ENCODE measurements around the gene PRKCA.

The PRKCA gene

DNA sequence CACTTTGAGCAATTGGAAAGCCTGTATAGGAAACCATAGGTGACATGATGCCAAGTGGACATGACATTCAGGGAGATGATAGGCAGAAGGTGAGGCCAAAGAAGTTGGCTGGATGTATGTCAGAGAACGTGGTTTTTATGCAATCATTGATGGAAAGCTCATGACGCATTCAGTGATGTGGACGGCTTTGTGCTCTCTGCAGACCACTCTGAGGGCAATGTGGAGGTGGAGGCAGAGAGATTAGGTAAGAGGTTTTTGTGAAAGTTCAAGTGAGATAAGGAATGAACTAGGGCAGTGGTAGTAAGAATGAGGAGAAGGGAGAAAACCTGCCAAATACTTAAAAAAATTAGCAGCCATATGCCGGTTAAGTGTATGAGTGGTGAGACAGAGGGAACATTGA, 99.0 kb downstream of the PRKCA start:
- H3K27ac ChIP-seq: no peak overlapping the region
- POLR2A ChIA-PET (ENCODE audit: low non-redundant PET): no interaction called here
- CTCF ChIA-PET: no interaction called here
- no peak for TF ChIP-seq CTCF (conservative IDR thresholded peaks at IDR 0.05; ENCODE audit: low read depth)
- no peak for DNase-seq (ENCODE audit: low spot score)

DNA sequence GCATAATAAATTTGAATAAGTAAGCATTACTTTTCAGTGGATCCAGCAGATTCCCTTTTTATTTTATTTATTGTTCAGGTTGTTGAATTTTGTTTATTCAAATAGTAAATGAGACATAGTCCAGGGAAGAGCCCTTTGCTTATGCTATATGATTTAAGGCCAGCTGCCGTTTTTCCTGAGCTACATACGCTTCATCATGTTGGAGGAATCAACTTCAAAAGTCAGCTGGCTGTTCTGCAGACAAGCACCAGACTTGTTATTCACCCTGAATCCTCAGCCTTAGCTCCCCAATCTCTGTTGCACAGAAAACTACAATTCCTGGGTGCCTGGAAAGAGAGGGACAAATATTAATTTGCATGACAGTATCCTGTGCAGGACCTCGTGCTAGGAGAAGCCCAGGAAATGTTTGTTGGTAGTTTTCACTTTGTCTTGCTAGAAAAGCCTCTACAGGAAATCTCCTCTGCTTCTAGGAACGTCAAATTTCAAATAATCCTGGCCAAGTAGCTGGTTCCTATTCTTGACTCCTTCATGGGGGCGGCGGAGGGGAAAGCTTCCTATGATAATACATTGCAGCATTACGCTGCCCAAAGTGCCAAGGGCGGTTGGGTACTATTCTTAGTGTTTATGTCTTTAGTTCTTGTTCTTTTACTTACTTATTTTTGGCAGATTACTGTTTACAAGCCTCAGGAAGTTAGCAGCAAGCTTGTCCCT, 101.6 kb downstream of the PRKCA start:
- H3K27ac ChIP-seq: no peak overlapping the region
- ChIA-PET POLR2A (ENCODE audit: low non-redundant PET) (interaction anchor here (0.6 kb wide), 1 partner anchor 1439 kb away, joined by 4 read pairs; no protein-coding TSS in a partner anchor), CTCF (interaction anchor here (0.7 kb wide), 1 partner anchor 89 kb away, joined by 3 read pairs; no protein-coding TSS in a partner anchor)

DNA sequence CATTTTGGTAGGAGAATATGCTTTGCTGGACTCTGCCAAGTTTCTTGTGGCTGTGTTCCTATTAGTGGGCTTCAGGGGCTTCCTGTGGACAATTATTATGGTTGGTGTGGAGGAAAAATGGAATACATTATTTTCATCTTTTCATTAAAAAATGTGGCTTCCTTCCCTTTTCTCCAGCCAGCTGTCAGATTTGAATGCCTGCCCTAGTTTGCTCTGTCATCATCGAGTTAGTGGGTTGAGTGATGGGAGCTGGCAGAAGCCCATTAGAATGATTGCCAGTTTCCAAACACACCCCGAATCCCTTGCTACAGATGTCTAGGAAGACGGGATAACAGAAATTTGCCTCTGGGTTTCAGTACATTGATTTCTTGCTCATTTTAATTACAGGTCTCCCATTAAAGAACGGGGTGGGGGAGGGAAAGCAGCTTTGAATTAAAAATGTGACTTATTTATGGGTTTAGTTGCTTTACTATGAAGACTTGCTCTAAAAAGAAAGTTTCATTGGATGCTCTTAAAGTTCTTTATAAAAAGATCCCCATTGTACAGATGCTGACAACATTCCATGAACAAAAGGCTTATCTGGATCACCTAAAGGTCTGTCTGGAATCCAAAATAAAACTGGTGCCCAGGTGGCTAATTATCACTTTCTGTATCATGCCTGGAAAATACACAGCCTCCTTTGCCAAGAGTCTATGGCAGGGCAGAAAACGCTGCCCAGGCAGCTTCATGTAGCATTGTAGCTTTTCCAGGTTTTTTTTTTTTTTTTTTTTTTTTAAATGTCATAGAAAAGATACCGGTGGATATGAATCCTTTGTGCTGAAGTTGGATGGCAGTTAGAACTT, 103.6 kb downstream of the PRKCA start:
- no peak for DNase-seq (ENCODE audit: low spot score)
- ChIA-PET CTCF (interaction anchor here (0.9 kb wide), 1 partner anchor 80 kb away, joined by 4 read pairs; no protein-coding TSS in a partner anchor), POLR2A (ENCODE audit: low non-redundant PET) (no interaction called here)
- H3K27ac ChIP-seq: no peak overlapping the region
- no peak for TF ChIP-seq CTCF (conservative IDR thresholded peaks at IDR 0.05; ENCODE audit: low read depth)

More for the DNA sequence above, 101.6 kb downstream of the PRKCA start:
- DNase-seq (ENCODE audit: low spot score): no peak
- TF ChIP-seq CTCF (conservative IDR thresholded peaks at IDR 0.05; ENCODE audit: low read depth): no peak

- H3K27ac ChIP-seq: no peak overlapping the region
- CTCF ChIA-PET: interaction anchor here (0.9 kb wide), 1 partner anchor 81 kb away, joined by 4 read pairs; no protein-coding TSS in a partner anchor
Observed at GRCh38 chr17:66406701-66407644, 104.6 kb downstream of the PRKCA start.

GRCh38 chr17:66407864-66408263, 105.5 kb downstream of the PRKCA start:
- H3K27ac ChIP-seq: no peak overlapping the region
- no peak for DNase-seq (ENCODE audit: low spot score)
- ChIA-PET CTCF (no interaction called here), POLR2A (ENCODE audit: low non-redundant PET) (no interaction called here)
- TF ChIP-seq CTCF (conservative IDR thresholded peaks at IDR 0.05; ENCODE audit: low read depth): no peak

More at GRCh38 chr17:66406701-66407644, 104.6 kb downstream of the PRKCA start:
- no peak for DNase-seq (ENCODE audit: low spot score)
- no peak for TF ChIP-seq CTCF (conservative IDR thresholded peaks at IDR 0.05; ENCODE audit: low read depth)
- POLR2A ChIA-PET (ENCODE audit: low non-redundant PET): no interaction called here

DNA sequence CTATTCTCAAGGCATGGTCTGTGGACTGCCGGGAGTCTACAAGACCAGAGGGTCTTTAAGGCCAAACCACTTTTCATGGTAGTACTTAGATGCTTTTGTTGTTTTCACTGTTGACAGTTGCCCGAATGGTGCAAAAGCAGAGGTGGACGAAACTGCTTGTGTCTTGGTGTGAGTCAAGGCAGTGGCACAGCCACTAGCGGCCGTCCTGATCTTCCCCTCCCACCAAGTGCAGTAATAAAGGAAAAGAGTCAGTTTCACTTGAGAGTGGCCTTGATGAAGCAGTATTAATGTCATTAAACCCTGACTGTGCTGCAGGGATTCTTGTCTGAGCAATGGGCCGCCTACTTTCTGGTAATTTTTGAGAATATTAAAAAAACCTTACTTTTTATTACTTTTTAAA, 109.1 kb downstream of the PRKCA start:
- POLR2A ChIA-PET (ENCODE audit: low non-redundant PET): no interaction called here

More for the DNA sequence above, 109.1 kb downstream of the PRKCA start:
- CTCF ChIA-PET: no interaction called here
- TF ChIP-seq CTCF (conservative IDR thresholded peaks at IDR 0.05; ENCODE audit: low read depth): no peak
- H3K27ac ChIP-seq: no peak overlapping the region
- no peak for DNase-seq (ENCODE audit: low spot score)
